Thymus (tissue), 11 donors: ENCODE results near the gene STXBP2. TPM values are rescaled to one million over a fixed set of nuclear protein-coding genes. Genes with fewer than 3 reads are reported as not detected.
"Not testable (repeated sequence)": the region's sequence is repeated elsewhere in the genome, so short reads cannot be mapped to it uniquely, and the experiment has no call there.

ENCODE experiments used
- DNase-seq, 9 donors: peaks; one replicate each; pipeline ENCODE4 v3.0.0-alpha.2; 2013; ENCODE audit warnings: low spot score in 9 of 9, low read depth in 6 of 9, missing footprints in 1 of 9
- H3K27ac ChIP-seq, 2 donors: one replicate each; pipeline ENCODE4 v1.5.1; 2013; ENCODE audit warnings: control low read depth in 1 of 2, low read depth in 1 of 2, low read length in 1 of 2, mild to moderate bottlenecking in 1 of 2, moderate library complexity in 1 of 2
- H3K27me3 ChIP-seq, 2 donors: one replicate each; pipeline ENCODE4 v1.5.1; 2013; ENCODE audit warnings: low read length in 1 of 2; ENCODE audit not compliant: control insufficient read depth in 2 of 2, insufficient read depth in 1 of 2
- H3K36me3 ChIP-seq, 2 donors: one replicate each; pipeline ENCODE4 v1.5.1; 2013; ENCODE audit warnings: low read length in 1 of 2, mild to moderate bottlenecking in 1 of 2, moderate library complexity in 1 of 2; ENCODE audit not compliant: control insufficient read depth in 2 of 2, insufficient read depth in 2 of 2
- H3K4me1 ChIP-seq, 2 donors: one replicate each; pipeline ENCODE4 v1.5.1; 2013; ENCODE audit warnings: low read length in 2 of 2; ENCODE audit not compliant: control insufficient read depth in 2 of 2, insufficient read depth in 2 of 2
- H3K4me3 ChIP-seq, 2 donors: one replicate each; pipeline ENCODE4 v1.5.1; 2013; ENCODE audit warnings: low read length in 2 of 2, control low read depth in 1 of 2, mild to moderate bottlenecking in 1 of 2
- H3K9me3 ChIP-seq, 2 donors: one replicate each; pipeline ENCODE4 v1.5.1; 2013; ENCODE audit warnings: low read length in 1 of 2, mild to moderate bottlenecking in 1 of 2; ENCODE audit not compliant: control insufficient read depth in 2 of 2, insufficient read depth in 1 of 2
- WGBS: extraction: QIAGEN DNeasy Blood & Tissue Kit; methylation state at CpG from one replicate; pipeline ENCODE4 v1.1.7; 2013; 5-methylcytosine and 5-hydroxymethylcytosine counted together
- polyA plus RNA-seq: library from polyadenylated mRNA; stranded (reverse); fragments of 200-250 nt; gene quantifications from one replicate; pipeline ENCODE4 v1.2.3, GENCODE V29; 2013
- total RNA-seq: library from RNA; stranded (reverse); fragments of 120-200 nt; gene quantifications from one replicate; pipeline ENCODE4 v1.2.4, GENCODE V29; 2013
- donor health status: healthy.

The STXBP2 gene
- total and polyA plus RNA-seq, 2 donors = 45.3 to 140 TPM

DNA sequence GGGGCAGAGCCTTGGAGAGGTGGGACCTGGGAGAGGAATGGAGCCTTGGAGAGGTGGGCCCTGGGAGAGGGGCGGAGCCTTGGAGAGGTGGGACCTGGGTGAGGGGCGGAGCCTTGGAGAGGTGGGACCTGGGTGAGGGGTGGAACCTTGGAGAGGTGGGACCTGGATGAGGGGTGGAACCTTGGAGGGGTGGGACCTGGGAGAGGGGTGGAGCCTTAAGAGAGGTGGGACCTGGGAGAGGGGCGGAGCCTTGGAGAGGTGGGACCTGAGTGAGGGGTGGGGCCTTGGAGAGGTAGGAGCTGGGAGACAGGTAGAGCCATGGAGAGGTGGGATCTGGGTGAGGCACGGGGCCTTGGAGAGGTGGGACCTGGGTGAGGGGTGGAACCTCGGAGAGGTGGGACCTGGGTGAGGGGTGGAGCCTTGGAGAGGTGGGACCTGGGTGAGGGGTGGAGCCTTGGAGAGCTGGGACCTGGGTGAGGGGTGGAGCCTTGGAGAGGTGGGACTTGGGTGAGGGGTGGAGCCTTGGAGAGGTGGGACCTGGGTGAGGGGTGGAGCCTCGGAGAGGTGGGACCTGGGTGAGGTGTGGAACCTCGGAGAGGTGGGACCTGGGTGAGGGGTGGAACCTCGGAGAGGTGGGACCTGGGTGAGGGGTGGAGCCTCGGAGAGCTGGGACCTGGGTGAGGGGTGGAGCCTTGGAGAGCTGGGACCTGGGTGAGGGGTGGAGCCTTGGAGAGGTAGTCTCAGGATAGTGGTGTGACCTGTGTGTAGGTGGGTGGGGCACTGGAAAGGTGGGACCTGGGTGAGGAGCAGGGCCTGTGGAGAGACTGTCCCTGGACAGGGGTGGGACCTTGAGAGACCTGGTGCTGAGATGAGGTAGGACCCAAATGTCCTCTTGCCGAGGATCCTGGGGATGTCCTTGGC, 7.0 kb downstream of the STXBP2 start:
- Histone ChIP-seq H3K27ac (peak overlapping the region in 1 of 2 donors; percentile 96), H3K9me3 (peaks cover 1 to 23% of the 10 kb centered on the region in 2 donors), H3K4me1 (peaks cover 28 to 75% of the 10 kb centered on the region in 2 donors), H3K36me3 (peaks cover 67 to 74% of the 10 kb centered on the region in 2 donors)
- not testable (repeated sequence) for H3K27me3 ChIP-seq, DNase-seq, H3K4me3 ChIP-seq
- 78% methylated on average over 10 of the region's 10 CpGs for WGBS

DNA sequence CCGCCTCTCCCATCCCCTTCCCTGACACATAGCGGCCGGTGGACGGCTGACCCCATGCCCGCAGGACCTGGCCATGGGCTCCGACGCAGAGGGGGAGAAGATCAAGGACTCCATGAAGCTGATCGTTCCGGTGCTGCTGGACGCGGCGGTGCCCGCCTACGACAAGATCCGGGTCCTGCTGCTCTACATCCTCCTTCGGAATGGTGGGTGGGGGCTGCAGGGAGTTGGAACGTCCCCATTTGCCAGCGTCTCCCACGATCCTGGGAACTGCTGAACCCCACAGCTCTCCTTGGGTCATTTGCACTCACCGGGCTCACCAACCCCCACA, 7.6 kb downstream of the STXBP2 start:
- Histone ChIP-seq H3K4me1 (peaks cover 27 to 73% of the 10 kb centered on the region in 2 donors), H3K9me3 (peaks cover 1 to 23% of the 10 kb centered on the region in 2 donors), H3K27ac (peak overlapping the region in 1 of 2 donors; percentile 94), H3K27me3 (no peaks in the 10 kb centered on the region), H3K36me3 (peaks cover 66 to 69% of the 10 kb centered on the region in 2 donors), H3K4me3 (no peak overlapping the region)
- DNase-seq = no peak
- 95% methylated on average over 20 of the region's 20 CpGs for WGBS

DNA sequence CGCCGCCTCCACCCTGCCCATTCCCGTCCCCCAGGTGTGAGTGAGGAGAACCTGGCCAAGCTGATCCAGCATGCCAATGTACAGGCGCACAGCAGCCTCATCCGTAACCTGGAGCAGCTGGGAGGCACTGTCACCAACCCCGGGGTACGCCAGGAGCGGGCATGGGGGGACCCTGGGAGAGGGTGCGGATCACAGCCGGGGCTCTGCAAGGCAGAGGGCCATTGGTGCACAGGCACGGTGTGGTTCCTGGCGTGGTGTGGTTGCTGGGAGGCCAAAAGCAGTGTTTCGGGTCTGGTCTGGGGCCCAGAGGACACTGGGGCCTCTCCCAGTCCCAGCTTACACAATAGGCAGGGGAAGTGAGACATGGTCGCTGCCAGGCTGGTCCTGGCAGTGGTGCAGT, 8.3 kb downstream of the STXBP2 start:
- 96% methylated on average over 14 of the region's 14 CpGs for WGBS
- no peaks in the 10 kb centered on the region for H3K27me3 ChIP-seq
- DNase-seq = no peak
- no peak overlapping the region for H3K4me3 ChIP-seq
- peak overlapping the region; percentile 56 to 94 for H3K27ac ChIP-seq
- H3K36me3 ChIP-seq = peaks cover 60 to 62% of the 10 kb centered on the region in 2 donors
- H3K4me1 ChIP-seq = peaks cover 29 to 77% of the 10 kb centered on the region in 2 donors
- H3K9me3 ChIP-seq = peaks cover 1 to 23% of the 10 kb centered on the region in 2 donors

GRCh38 chr19:7645656-7646425, 8.9 kb downstream of the STXBP2 start:
- WGBS = 89% methylated on average over 20 of the region's 20 CpGs
- peaks cover 0 to 3% of the 10 kb centered on the region in 2 donors for H3K27me3 ChIP-seq
- peak overlapping the region; percentile 43 to 94 for H3K27ac ChIP-seq
- peak in 2 of 9 donors; percentile 30 to 68 for DNase-seq
- peak overlapping the region in 1 of 2 donors; percentile 44 for H3K4me3 ChIP-seq
- peaks cover 1 to 23% of the 10 kb centered on the region in 2 donors for H3K9me3 ChIP-seq
- H3K4me1 ChIP-seq = peaks cover 31 to 78% of the 10 kb centered on the region in 2 donors
- H3K36me3 ChIP-seq = peaks cover 53 to 56% of the 10 kb centered on the region in 2 donors

DNA sequence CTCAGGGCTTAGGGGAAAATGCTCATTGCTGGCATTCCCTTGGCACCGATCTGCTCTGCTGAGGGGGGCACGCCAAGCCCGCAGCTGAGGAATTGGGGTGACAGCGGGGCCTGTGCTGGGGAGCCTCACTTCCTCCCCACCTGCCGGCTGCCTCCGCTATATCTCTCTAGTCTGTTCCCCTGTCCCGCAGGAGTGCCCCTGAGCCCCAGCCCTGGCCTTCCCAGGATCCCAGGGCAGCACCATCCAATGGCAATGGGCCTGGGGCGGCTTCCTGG, 9.5 kb downstream of the STXBP2 start:
- DNase-seq = no peak
- Histone ChIP-seq H3K36me3 (peaks cover 52% of the 10 kb centered on the region in 2 donors), H3K27ac (peak overlapping the region in 1 of 2 donors; percentile 94), H3K4me3 (peak overlapping the region in 1 of 2 donors; percentile 44), H3K4me1 (peaks cover 31 to 79% of the 10 kb centered on the region in 2 donors), H3K9me3 (peaks cover 1 to 23% of the 10 kb centered on the region in 2 donors), H3K27me3 (peaks cover 0 to 6% of the 10 kb centered on the region in 2 donors)
- 97% methylated on average over 8 of the region's 8 CpGs for WGBS

- Histone ChIP-seq H3K36me3 (peaks cover 45 to 46% of the 10 kb centered on the region in 2 donors), H3K27ac (no peak overlapping the region), H3K4me1 (peaks cover 27 to 78% of the 10 kb centered on the region in 2 donors), H3K4me3 (no peak overlapping the region), H3K27me3 (peaks cover 0 to 6% of the 10 kb centered on the region in 2 donors), H3K9me3 (peaks cover 0 to 20% of the 10 kb centered on the region in 2 donors)
- WGBS = 98% methylated on average over 26 of the region's 26 CpGs
- no peak for DNase-seq
These were observed 10.2 kb downstream of the STXBP2 start for GRCh38 chr19:7647156-7647555.

DNA sequence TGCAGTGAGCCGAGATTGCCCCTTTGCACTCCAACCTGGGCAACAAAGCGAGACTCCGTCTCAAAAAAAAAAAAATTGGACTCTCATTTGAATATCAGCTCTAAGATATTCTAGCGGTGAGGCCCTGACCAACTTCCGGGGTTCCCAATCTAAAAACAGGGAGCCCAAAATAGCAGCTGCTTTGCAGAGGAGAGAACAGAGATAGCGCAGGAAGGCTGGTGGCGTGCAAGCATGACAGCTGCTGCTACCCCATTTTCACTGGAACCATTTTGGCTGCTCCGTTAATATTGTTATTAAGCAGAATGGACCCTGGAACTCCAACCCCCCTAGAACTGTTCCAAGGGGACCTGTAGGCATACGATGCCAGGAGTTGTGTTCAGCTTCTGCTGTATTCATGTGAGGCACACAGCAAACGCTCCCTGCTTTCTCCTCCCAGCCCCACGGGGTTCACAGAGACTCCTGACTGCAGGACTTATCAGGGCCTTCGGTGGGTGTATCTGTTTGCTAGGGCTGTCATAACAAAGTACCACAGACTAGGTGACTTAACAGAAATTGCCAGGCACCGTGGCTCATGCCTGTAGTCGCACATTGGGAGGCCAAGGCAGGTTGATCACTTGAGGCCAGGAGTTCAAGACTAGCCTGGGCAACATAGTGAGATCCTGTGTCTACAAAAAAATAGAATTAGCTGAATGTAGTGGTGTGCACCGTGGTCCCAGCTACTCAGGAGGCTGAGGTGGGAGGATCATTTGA, 11.5 kb downstream of the STXBP2 start:
- H3K36me3 ChIP-seq = peaks cover 36 to 38% of the 10 kb centered on the region in 2 donors
- 93% methylated on average over 15 of the region's 15 CpGs for WGBS
- no peak overlapping the region for H3K4me3 ChIP-seq
- H3K9me3 ChIP-seq = peaks cover 0 to 20% of the 10 kb centered on the region in 2 donors
- no peak for DNase-seq
- peaks cover 23 to 77% of the 10 kb centered on the region in 2 donors for H3K4me1 ChIP-seq
- no peak overlapping the region for H3K27ac ChIP-seq
- peaks cover 0 to 6% of the 10 kb centered on the region in 2 donors for H3K27me3 ChIP-seq

DNA sequence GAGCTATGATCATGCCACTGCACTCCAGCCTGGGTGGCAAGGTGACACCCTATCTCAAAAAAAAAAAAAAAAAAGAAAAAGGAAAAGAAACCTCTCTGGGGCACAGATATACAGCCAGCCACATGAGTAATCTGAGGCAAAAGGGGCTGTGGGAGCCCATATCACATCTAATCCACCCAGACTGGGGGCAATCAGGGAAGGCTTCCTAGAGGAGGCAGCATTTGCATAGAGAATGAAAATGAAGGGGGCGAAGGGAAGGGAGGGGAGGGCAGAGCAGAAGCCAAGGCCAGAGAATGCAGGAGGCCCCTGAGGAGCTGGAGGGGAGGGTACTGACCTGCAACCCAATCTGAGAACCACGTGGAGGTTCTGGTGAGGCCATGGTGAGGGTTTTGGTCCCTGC, 13.2 kb downstream of the STXBP2 start:
- no peak for DNase-seq
- peaks cover 0 to 6% of the 10 kb centered on the region in 2 donors for H3K27me3 ChIP-seq
- H3K9me3 ChIP-seq = peaks cover 0 to 4% of the 10 kb centered on the region in 2 donors
- no peak overlapping the region for H3K4me3 ChIP-seq
- 58% methylated on average over 2 of the region's 2 CpGs for WGBS
- H3K36me3 ChIP-seq = peaks cover 26 to 28% of the 10 kb centered on the region in 2 donors
- peak overlapping the region in 1 of 2 donors; percentile 11 for H3K27ac ChIP-seq
- peaks cover 21 to 62% of the 10 kb centered on the region in 2 donors for H3K4me1 ChIP-seq
